HepG2 (cell line): ENCODE results near the gene CFAP97D1. TPM values are rescaled to one million over a fixed set of nuclear protein-coding genes. Genes with fewer than 3 reads are reported as not detected.

Source experiments
- ATAC-seq: fragments of 200-7000 bp; cut with Tn5 transposase; 3 replicates; pipeline ENCODE4 v1.9.1; 2020; ENCODE audit warnings: mild to moderate bottlenecking, moderate library complexity
- BruUV-seq: library from RNA; stranded (reverse); fragments of 400-500 nt; replicated peaks from 2 replicates; lab custom pipeline; 2021; lab: Mats Ljungman, UMichigan
- CTCF ChIA-PET: fragments of 300-600 bp; formaldehyde crosslinking; extraction: SDS; loops from one replicate; lab custom pipeline; 2021; ENCODE audit warnings: low total read pairs, inconsistent platforms, low intra/inter-chr PET ratio; lab: Yijun Ruan, JAX
- POLR2A ChIA-PET: fragments of 350-600 bp; sonication (Branson Sonifier 250); formaldehyde crosslinking; loops from one replicate; lab custom pipeline; 2020; ENCODE audit warnings: antibody characterized with exemption, inconsistent platforms; lab: Yijun Ruan, JAX
- DNase-seq: peaks from one replicate; pipeline ENCODE4 v3.0.0-alpha.2; 2015; ENCODE audit warnings: low spot score
- FAIRE-seq: peaks from 3 replicates; lab custom pipeline; 2011; peaks lifted over from hg19 to GRCh38; lab: Jason Lieb, UNC
- H2AFZ ChIP-seq: one replicate; pipeline ENCODE4 v1.6.1; 2011; ENCODE audit warnings: low read length, inconsistent platforms
- H3K27ac ChIP-seq: fragments of 300-600 bp; 3 replicates; pipeline ENCODE4 v1.8.0; 2011; ENCODE audit warnings: mixed run types, mild to moderate bottlenecking, mixed read lengths, low read length, inconsistent platforms; ENCODE audit not compliant: insufficient read depth; ENCODE audit errors: extremely low read length
- H3K27me3 ChIP-seq, 2 experiments: fragments of 200-600 bp in 1 of 2; 2 replicates in 1 of 2; 3 replicates in 1 of 2; pipeline versions ENCODE4 v1.6.0 to v1.8.0; 2011; ENCODE audit warnings: low read length in 2 of 2, mild to moderate bottlenecking in 2 of 2, moderate library complexity in 2 of 2, inconsistent platforms in 1 of 2; ENCODE audit not compliant: insufficient read depth in 2 of 2, control insufficient read depth in 1 of 2
- H3K36me3 ChIP-seq, 2 experiments: fragments of 200-600 bp in 1 of 2; replicated peaks in 1 of 2; 2 replicates in 1 of 2; 3 replicates in 1 of 2; pipeline versions ENCODE4 v1.5.1 to v1.8.0; 2011; ENCODE audit warnings: low read length in 2 of 2, inconsistent platforms in 1 of 2; ENCODE audit not compliant: insufficient read depth in 2 of 2, control insufficient read depth in 1 of 2
- H3K4me1 ChIP-seq: 2 replicates; pipeline ENCODE4 v1.5.1; 2012; ENCODE audit warnings: low read length, inconsistent platforms; ENCODE audit not compliant: insufficient read depth
- H3K4me2 ChIP-seq: 2 replicates; pipeline ENCODE4 v1.6.0; 2011; ENCODE audit warnings: low read depth, low read length, inconsistent platforms
- H3K4me3 ChIP-seq, 3 experiments: fragments of 200-600 bp in 1 of 3; sonication (generic), shearing (Covaris generic) in 1 of 3; replicated peaks in 1 of 3; 2 replicates each; pipeline ENCODE4 v1.5.1; 2011 to 2016; ENCODE audit warnings: low read length in 3 of 3, inconsistent platforms in 2 of 3, low read depth in 2 of 3, mild to moderate bottlenecking in 2 of 3, control low read depth in 1 of 3, mixed read lengths in 1 of 3; ENCODE audit not compliant: insufficient read depth in 1 of 3
- H3K79me2 ChIP-seq: one replicate; pipeline ENCODE4 v1.6.1; 2011; ENCODE audit warnings: low read length, inconsistent platforms; ENCODE audit not compliant: insufficient read depth
- H3K9ac ChIP-seq: 2 replicates; pipeline ENCODE4 v1.6.0; 2011; ENCODE audit warnings: mild to moderate bottlenecking, low read depth, low read length, inconsistent platforms; ENCODE audit not compliant: insufficient read depth
- H3K9me3 ChIP-seq: 2 replicates; pipeline ENCODE4 v1.5.1; 2012; ENCODE audit warnings: mild to moderate bottlenecking, low read length
- H4K20me1 ChIP-seq: 2 replicates; pipeline ENCODE4 v1.6.0; 2011; ENCODE audit warnings: inconsistent platforms, mild to moderate bottlenecking, low read length, moderate library complexity; ENCODE audit not compliant: insufficient read depth
- AGO1 ChIP-seq: fragments of 200-400 bp; formaldehyde crosslinking; IDR thresholded peaks from 2 replicates; pipeline ENCODE4 v1.6.1; 2017; ENCODE audit warnings: mild to moderate bottlenecking, low read depth, low read length, moderate library complexity; ENCODE audit not compliant: poor library complexity, severe bottlenecking
- ATF6 ChIP-seq: sonication (generic); formaldehyde crosslinking; conservative IDR thresholded peaks from 2 replicates; pipeline ENCODE4 v1.4.0; 2020; ENCODE audit warnings: missing genetic modification reagents
- CBX2 ChIP-seq, 2 experiments: fragments of 200-600 bp in 1 of 2; sonication (generic); formaldehyde crosslinking in 1 of 2; IDR thresholded peaks; 2 replicates each; pipeline versions ENCODE4 v1.7.0 to v1.8.1; 2018 to 2022; ENCODE audit warnings: low read depth in 2 of 2, low read length in 1 of 2, mild to moderate bottlenecking in 1 of 2, missing genetic modification reagents in 1 of 2
- CEBPG ChIP-seq: IDR thresholded peaks from 2 replicates; pipeline ENCODE4 v1.6.1; 2016
- CENPT ChIP-seq: sonication (generic); formaldehyde crosslinking; IDR thresholded peaks from 2 replicates; pipeline ENCODE4 v1.8.0; 2022; ENCODE audit warnings: low read depth, mild to moderate bottlenecking, moderate library complexity, missing genetic modification reagents
- DBP ChIP-seq: sonication (generic); formaldehyde crosslinking; IDR thresholded peaks from 2 replicates; pipeline ENCODE4 v1.4.0; 2020; ENCODE audit warnings: missing genetic modification reagents; ENCODE audit errors: not compliant biosample characterization
- HOXA9 ChIP-seq: sonication (generic); formaldehyde crosslinking; IDR thresholded peaks from 2 replicates; pipeline ENCODE4 v1.8.1; 2022; ENCODE audit warnings: missing genetic modification reagents, mild to moderate bottlenecking, moderate library complexity, borderline replicate concordance
- KLF12 ChIP-seq: sonication (generic); formaldehyde crosslinking; IDR thresholded peaks from 2 replicates; pipeline ENCODE4 v1.4.0; 2020; ENCODE audit warnings: missing genetic modification reagents, borderline replicate concordance
- NCOA1 ChIP-seq: sonication (generic); formaldehyde crosslinking; IDR thresholded peaks from 2 replicates; pipeline ENCODE4 v1.9.0; 2021; ENCODE audit warnings: missing genetic modification reagents
- PAF1 ChIP-seq: IDR thresholded peaks from 2 replicates; pipeline ENCODE4 v1.6.1; 2016; ENCODE audit warnings: missing genetic modification reagents, missing compliant biosample characterization
- ZFY ChIP-seq: sonication (generic); formaldehyde crosslinking; IDR thresholded peaks from 2 replicates; pipeline ENCODE4 v1.4.0; 2020; ENCODE audit warnings: missing genetic modification reagents
- ZMAT5 ChIP-seq: sonication (generic); formaldehyde crosslinking; IDR thresholded peaks from 2 replicates; pipeline ENCODE4 v1.5.0; 2020; ENCODE audit warnings: mild to moderate bottlenecking, low read depth, missing genetic modification reagents, borderline replicate concordance
- ZNF124 ChIP-seq: sonication (generic); formaldehyde crosslinking; IDR thresholded peaks from 2 replicates; pipeline ENCODE4 v1.4.0; 2020; ENCODE audit warnings: missing genetic modification reagents
- ZNF136 ChIP-seq: sonication (generic); formaldehyde crosslinking; IDR thresholded peaks from 2 replicates; pipeline ENCODE4 v1.8.1; 2022; ENCODE audit warnings: low read depth, mild to moderate bottlenecking, moderate library complexity, missing genetic modification reagents
- ZNF790 ChIP-seq: sonication (generic); formaldehyde crosslinking; IDR thresholded peaks from 2 replicates; pipeline ENCODE4 v1.8.0; 2022; ENCODE audit warnings: missing genetic modification reagents, mild to moderate bottlenecking, borderline replicate concordance
- ZNF839 ChIP-seq: sonication (generic); formaldehyde crosslinking; IDR thresholded peaks from 2 replicates; pipeline ENCODE4 v1.4.0; 2020; ENCODE audit warnings: missing genetic modification reagents, mild to moderate bottlenecking, borderline replicate concordance
- ZXDC ChIP-seq: sonication (generic); formaldehyde crosslinking; IDR thresholded peaks from 2 replicates; pipeline ENCODE4 v1.5.0; 2020; ENCODE audit warnings: mild to moderate bottlenecking, missing genetic modification reagents
- WGBS: methylation state at CpG from one replicate; pipeline ENCODE4 v1.1.6; 2017; ENCODE audit warnings: low lambda C conversion rate; 5-methylcytosine and 5-hydroxymethylcytosine counted together
- in situ Hi-C: cut with HindIII; loops from 2 replicates; pipeline ENCODE4 v1.10.0; 2017; ENCODE audit warnings: low pct_unique_long_range_greater_than_20kb; ENCODE audit not compliant: extremely low pct_ligation_motif_present
- intact Hi-C: fragments of 100-400 bp; cut with micrococcal nuclease; formaldehyde crosslinking; loops from one replicate; pipeline ENCODE4 v1.10.0; 2022; ENCODE audit not compliant: unreplicated experiment
- polyA plus RNA-seq, 8 experiments: library from polyadenylated mRNA; depleted of rRNA in 3 of 8; stranded (reverse) in 7 of 8; unstranded in 1 of 8; fragments of >200 nt; fragmentation: Illumina TruSeq in 4 of 8; extraction: Trizol in 4 of 8; gene quantifications; 2 replicates each; pipeline versions ENCODE4 v1.2.1 to v1.2.3, GENCODE V29; 2011 to 2016; ENCODE audit warnings: low read depth in 4 of 8, missing spikeins in 1 of 8, mixed read lengths in 1 of 8; ENCODE audit not compliant: insufficient read depth in 1 of 8
- total RNA-seq, 5 experiments: library from RNA; depleted of rRNA; stranded (reverse); fragments of >200 nt; fragmentation: Illumina TruSeq; extraction: Trizol; gene quantifications; 2 replicates each; pipeline ENCODE4 v1.2.3, GENCODE V29; 2016; ENCODE audit warnings: low read depth in 1 of 5

Gene CFAP97D1
- total and polyA plus RNA-seq, 2 of the 13 experiments (the other 11 are each of a cell fraction or from before 2014, with no cell fraction given): 0.02 TPM; not detected in 1

- TF ChIP-seq PAF1 (CRISPR knock-in tag): no peak
- no peak for TF ChIP-seq ZXDC
- no peak for TF ChIP-seq DBP (CRISPR knock-in tag)
- no peak for TF ChIP-seq NCOA1 (CRISPR knock-in tag)
- no peak for TF ChIP-seq CBX2 (IDR thresholded peaks at IDR 0.05; ENCODE audit: low read depth, low read length)
- TF ChIP-seq CBX2 (CRISPR knock-in tag; IDR thresholded peaks at IDR 0.05; ENCODE audit: low read depth): no peak
- no peak for TF ChIP-seq CENPT
- TF ChIP-seq ZFY (CRISPR knock-in tag): no peak
- no peak for TF ChIP-seq ZNF790 (CRISPR knock-in tag)
- no peak for TF ChIP-seq ZNF124
Observed at GRCh38 chr17:43736389-43736788, 43.8 kb upstream of the CFAP97D1 start (continued).

- in situ Hi-C loops: no loop called here
- no TSS peak for BruUV-seq
- no peaks in the 10 kb centered on the region for H4K20me1 ChIP-seq
- no peak overlapping the region for H3K9ac ChIP-seq
- no peak overlapping the region for H3K4me2 ChIP-seq
- H3K4me1 ChIP-seq: no peaks in the 10 kb centered on the region
- peaks cover 2 to 33% of the 10 kb centered on the region in 2 experiments; a peak in 3 of 5 replicates for H3K27me3 ChIP-seq
- H3K79me2 ChIP-seq: no peaks in the 10 kb centered on the region
- no peak for ATAC-seq
- CTCF ChIA-PET: no interaction called here
- no peaks in the 10 kb centered on the region for H3K9me3 ChIP-seq
- no peak overlapping the region for H3K27ac ChIP-seq
- no peak for DNase-seq
- POLR2A ChIA-PET: no interaction called here
- no peaks in the 10 kb centered on the region for H3K36me3 ChIP-seq
- intact Hi-C loops: no loop called here
- H2AFZ ChIP-seq: no peak overlapping the region
- no peak for FAIRE-seq
- WGBS: 2% methylated on average over 2 of the region's 2 CpGs
- no peak overlapping the region for H3K4me3 ChIP-seq
- TF ChIP-seq KLF12 (CRISPR knock-in tag) (no peak), AGO1 (no peak), HOXA9 (no peak), ZNF839 (CRISPR knock-in tag) (no peak), CEBPG (CRISPR knock-in tag) (no peak), ATF6 (CRISPR knock-in tag) (no peak), ZNF136 (no peak), ZMAT5 (no peak)
Observed at GRCh38 chr17:43737722-43738121, 42.5 kb upstream of the CFAP97D1 start.
